ENCODE data around the gene CCL22.

CCL22 gene

DNA sequence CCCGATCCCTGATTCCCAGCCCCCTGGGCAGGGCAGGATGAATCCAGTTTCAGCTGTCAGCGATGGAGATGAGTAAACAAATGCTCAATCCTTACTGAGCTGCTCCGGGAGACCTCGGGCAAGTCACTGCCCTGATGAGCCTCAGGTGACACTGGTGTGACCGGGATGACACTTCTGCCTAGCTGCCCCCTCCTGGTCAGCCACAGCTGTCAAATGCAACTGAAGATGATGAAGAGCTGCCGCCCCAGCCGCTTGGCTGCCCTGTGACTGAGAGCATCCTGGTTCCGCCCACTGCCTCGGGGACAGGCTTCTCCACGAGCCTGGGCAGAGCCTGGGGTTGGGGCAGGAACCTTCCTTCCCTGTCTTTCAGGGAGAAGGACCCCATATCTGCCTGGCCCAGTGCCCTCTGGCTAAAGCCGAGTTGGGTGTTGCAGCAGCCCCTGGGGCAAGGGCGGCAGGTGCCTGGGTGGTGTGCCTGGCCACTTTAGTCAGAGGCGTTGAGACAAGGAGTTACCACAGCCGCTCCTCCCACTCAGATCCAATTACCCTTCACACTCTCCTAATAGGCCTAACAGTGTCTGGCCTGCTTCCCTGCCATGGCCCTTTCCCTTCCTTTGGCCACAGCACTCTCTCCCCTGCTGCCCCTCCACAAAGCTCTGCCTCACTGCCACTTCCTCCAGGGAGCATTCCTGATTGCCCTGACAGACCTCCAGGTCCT lies 51.4 kb downstream of the CCL22 start:
- TF ChIP-seq, protein P1, sequence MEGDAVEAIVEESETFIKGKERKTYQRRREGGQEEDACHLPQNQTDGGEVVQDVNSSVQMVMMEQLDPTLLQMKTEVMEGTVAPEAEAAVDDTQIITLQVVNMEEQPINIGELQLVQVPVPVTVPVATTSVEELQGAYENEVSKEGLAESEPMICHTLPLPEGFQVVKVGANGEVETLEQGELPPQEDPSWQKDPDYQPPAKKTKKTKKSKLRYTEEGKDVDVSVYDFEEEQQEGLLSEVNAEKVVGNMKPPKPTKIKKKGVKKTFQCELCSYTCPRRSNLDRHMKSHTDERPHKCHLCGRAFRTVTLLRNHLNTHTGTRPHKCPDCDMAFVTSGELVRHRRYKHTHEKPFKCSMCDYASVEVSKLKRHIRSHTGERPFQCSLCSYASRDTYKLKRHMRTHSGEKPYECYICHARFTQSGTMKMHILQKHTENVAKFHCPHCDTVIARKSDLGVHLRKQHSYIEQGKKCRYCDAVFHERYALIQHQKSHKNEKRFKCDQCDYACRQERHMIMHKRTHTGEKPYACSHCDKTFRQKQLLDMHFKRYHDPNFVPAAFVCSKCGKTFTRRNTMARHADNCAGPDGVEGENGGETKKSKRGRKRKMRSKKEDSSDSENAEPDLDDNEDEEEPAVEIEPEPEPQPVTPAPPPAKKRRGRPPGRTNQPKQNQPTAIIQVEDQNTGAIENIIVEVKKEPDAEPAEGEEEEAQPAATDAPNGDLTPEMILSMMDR (IDR thresholded peaks at IDR 0.05; ENCODE audit: low read depth, low read length) = no peak
- H3K4me3 ChIP-seq (replicated peaks in 1 of 2; ENCODE audit: low read depth in 2 of 2, low read length in 2 of 2) = no peak overlapping the region
- DNase-seq (ENCODE audit: low read depth in 2 of 2) = peak in 1 of 2 donors; percentile 13

DNA sequence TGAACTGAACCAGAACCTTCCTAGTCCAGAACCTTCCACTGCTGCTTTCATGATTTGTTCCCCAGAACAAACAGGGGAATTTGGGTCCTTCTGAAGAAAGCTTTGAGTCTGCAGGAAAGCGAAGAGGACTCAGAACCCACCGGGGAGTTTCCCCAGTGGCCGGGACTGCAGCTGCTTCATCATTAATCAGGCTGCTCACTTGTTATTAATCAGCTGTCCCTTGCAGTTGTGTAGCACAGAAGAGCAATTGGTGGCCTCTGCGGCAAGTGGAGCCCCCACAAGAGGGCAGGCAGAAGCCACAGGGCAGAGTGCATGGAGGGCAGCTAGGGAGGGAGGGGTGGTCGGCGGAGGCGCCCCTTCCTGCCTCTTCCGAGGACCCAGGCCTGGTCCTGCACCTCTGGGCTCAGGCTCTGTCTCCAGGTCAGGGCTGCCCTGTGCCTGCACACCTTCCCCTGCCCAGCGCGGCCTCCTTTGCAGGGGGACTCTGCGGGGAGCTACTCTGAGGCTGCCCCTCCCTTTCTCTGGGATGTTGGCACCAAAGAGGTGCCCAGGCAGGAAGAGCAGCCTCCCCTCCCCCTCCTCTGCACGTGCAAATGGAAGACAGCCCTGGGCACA lies 52.9 kb downstream of the CCL22 start:
- no peak for DNase-seq (ENCODE audit: low read depth in 2 of 2)
- H3K4me3 ChIP-seq (replicated peaks in 1 of 2; ENCODE audit: low read depth in 2 of 2, low read length in 2 of 2) = no peak overlapping the region
- TF ChIP-seq, protein P1 (IDR thresholded peaks at IDR 0.05; ENCODE audit: low read depth, low read length) = no peak

DNA sequence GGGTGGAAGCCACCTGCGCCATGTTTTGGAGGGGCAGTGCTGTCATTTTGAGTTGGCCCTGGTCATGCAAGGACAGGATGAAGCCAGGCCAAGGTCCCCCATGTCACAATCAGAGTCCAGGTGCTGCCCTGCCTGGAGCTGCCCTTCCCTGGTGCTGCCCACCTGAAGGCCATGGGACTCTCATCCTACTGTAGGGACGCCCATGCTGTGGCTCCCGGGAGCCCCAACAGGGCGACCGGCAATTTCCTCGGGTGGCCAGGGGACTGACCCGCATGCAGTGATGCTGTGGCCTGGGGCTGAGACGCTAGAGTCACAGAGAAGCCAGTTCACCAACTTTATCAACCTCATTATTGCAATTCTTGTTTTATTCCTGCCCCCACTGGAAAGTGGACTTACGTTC lies 54.0 kb downstream of the CCL22 start:
- DNase-seq (ENCODE audit: low read depth in 2 of 2) = no peak
- H3K4me3 ChIP-seq (replicated peaks in 1 of 2; ENCODE audit: low read depth in 2 of 2, low read length in 2 of 2) = no peak overlapping the region
- TF ChIP-seq, protein P1 (IDR thresholded peaks at IDR 0.05; ENCODE audit: low read depth, low read length) = no peak

DNA sequence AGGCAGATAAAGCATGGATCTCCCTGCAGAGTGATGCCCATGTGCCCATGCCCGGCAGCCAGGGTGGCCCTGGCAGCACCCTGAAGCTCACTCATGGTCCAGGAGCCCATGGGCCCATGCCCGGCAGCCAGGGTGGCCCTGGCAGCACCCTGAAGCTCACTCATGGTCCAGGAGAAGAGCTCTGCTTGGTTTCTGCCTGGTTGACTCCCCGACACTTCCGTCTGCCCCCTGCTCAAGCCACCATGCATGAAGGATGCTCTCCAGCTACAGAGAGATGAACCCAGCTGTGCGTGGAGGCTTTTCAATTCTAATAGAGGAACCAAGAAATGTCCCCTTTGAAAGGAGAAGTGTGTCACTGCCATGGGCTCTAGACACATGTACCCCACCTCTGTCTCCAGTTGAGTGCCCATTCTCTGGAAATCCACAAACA lies 54.7 kb downstream of the CCL22 start:
- no peak overlapping the region for H3K4me3 ChIP-seq (replicated peaks in 1 of 2; ENCODE audit: low read depth in 2 of 2, low read length in 2 of 2)
- TF ChIP-seq, protein P1 (IDR thresholded peaks at IDR 0.05; ENCODE audit: low read depth, low read length) = no peak
- DNase-seq (ENCODE audit: low read depth in 2 of 2) = no peak

DNA sequence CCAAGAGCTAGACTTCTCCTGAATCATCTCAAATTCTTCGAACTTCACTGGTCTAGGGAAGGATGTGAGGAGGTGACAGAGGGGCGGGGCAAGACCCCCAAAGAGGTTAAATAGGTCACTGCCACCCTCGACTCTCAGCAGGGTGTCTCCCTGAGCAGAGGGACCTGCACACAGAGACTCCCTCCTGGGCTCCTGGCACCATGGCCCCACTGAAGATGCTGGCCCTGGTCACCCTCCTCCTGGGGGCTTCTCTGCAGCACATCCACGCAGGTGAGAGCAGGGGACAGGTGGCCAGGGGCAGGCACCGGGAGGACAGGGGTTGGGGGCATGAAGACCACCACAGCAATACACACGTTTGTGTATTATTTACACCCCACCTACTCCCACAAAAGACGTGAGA lies 55.1 kb downstream of the CCL22 start:
- no peak for DNase-seq (ENCODE audit: low read depth in 2 of 2)
- TF ChIP-seq, protein P1 (IDR thresholded peaks at IDR 0.05; ENCODE audit: low read depth, low read length) = no peak
- H3K4me3 ChIP-seq (replicated peaks in 1 of 2; ENCODE audit: low read depth in 2 of 2, low read length in 2 of 2) = no peak overlapping the region
